ENCODE results near the gene ZNF618.
A peak's percentile ranks its signal among the peaks of the same experiment; 100 is the strongest.

The ZNF618 gene

DNA sequence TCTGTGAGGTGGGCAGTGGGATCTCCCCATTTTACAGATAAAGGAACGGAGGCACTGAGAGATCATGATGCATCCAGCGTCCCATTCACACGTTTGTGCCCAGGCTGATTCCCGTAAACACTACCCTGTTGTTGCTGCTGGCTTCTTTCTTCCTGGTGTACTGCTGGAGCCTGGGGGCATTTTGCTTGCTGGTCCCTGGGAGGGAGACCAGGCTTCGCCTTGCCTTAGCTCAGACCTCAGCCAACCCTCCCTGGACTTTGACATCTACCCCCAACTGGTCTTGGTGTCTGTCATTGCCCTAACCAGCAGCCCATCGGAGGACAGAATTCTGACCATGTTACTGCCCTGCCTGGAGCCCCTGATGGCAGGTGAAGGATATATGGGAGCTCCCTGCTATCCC lies 82.4 kb downstream of the ZNF618 start:
- no peak for DNase-seq (ENCODE audit: low read depth)

DNA sequence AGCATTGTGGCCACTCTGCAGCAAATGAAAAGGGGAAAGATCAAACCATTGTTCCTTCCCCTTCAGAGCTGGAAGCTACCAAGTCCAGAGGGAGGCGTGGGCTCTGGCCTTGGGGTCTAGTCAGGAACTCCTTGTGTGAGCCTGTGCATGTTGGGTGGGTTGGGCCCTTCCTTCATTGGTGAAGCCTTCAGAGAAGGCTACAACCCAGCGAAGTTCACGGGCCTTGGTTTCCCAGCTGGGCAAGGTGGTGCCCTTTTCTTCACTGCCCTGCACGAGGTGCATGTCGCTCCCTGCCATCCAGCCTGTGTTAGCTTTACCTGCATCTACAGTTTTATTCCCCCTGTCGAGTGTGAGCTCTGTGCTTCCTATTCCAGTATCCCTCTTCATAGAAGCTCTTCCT lies 84.7 kb downstream of the ZNF618 start:
- no peak for DNase-seq (ENCODE audit: low read depth)

DNA sequence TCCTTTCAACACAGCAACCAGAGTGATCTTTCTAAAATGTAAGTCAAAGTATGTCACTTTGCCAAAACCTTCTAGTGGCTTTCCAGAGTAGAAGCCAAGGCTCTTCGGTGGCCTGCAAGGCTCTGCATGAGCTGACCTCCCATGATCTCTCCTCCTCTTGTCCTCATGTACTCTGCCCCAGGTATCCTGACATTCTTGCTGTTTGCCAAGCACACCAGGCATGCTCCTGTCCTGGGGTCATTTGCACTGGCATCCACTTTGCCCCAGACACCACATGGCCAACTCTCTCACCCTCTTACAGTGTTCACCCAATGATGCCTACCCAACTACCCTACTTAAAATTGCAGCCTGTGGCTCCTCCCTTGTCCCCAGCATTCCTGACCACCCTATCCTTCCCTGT lies 86.3 kb downstream of the ZNF618 start:
- no peak for DNase-seq (ENCODE audit: low read depth)

DNA sequence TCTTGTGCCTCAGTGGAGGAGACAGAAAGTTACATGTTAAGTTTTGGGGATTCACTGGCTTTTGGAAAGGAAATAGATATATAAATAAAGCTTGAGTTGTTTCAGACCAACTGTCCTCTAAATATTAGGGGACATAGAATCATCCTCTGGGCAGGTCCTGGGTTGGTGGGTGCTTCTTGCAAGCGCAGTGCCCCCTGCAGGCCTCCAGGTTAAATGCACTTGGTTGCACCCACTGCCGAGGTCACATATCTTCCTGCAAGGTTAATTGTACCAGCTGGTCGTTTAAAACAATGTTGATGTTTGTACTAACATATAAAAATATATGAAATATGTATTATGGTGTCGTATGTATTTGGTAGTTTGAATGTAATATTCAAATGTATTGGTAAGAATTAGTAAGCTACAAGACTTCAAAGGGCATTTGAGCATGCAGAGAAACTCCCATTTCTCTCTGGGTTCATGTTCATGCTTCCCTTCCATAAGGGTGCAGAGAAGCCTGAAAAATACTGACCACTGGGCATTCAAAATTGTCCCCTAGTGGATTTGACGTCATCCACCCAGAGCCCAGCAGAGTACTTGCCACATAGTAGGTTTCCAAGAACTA lies 87.0 kb downstream of the ZNF618 start:
- no peak for DNase-seq (ENCODE audit: low read depth)

DNA sequence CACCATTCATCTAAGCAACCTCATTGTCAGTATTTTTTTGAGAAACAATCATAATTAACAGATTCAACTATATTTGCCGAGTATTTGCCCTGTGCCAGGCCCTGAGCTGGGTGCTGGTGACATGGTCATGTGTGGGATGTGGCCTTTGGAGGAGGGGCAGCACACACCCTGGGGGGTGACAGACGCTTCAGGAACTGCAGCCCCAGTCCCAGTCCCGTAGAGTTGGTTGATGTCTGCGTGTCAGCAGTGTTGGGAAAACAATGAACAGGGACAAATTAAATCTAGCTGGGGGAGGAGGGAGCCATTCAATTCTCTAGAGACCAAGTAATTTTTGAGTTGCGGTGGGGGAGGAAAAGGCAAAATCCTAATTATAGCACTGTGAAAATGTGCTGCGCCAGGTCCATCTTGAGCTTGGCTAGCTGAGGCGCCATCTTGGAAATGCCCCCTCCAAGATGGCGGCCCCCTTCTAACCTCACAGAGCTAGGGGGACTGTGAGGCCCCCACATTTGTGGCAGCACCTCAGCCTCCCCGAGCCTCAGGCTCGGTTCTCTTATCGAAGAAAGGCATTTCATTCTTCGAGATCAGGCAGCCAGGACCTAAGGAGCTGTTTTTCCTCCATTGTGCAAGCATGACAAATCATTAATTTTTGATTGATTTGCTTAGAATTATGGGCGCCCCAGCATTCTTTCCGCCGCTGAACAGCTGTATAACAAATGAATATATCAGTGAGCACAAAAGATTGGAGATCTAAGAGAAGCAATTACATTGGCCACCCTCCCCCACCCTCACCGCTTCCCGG lies 87.8 kb downstream of the ZNF618 start:
- DNase-seq (ENCODE audit: low read depth) = no peak

DNA sequence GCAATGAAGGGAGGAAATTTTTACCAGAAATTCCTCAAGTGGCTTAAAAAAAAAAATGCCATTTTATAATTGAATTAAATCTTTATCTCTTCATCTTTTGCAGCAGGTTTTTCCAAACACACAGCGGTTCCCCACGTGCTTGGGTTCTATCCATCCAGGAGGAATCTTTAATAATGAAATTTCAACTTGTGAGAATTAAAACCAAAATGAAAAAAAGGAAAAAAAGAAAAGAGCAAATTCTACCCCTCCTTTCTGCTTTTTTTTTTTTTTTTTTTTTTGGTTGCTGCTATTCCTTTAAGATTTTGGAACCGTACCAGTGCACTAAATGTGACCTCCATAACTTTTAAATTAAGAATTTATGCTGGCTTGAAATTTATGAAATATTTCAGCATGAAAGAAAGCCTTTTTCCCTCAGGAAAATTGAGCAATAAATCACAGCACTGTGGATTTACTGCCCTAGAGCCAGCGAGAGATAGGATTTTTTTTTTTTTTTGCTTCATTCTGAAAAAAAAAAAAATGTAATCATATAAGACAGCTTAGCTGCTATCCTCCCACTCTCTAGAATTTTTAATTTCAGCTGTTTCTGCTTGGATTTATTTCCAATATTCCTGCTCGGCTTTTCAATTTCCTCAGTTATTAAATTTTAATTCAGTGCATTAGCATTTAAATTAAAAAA lies 88.5 kb downstream of the ZNF618 start:
- no peak for DNase-seq (ENCODE audit: low read depth)

DNA sequence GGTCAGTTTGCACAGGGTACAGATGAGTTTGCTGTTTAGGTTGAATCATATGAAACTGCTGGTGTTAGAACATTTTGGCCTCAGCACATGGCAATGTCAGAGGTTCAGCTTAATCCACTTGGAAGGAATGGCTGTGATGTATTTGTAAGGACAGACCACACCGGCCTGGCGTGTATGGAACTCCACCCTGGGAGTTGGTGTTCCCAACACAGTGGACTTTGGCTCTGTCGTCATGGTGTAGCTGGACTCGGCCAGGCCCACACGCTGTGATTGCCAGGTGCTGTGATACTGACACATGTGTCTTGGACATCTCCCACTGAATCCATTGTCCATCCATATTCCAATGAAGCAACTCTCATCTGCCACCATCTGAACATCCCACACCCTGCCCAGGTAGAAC lies 90.3 kb downstream of the ZNF618 start:
- DNase-seq (ENCODE audit: low read depth) = no peak

DNA sequence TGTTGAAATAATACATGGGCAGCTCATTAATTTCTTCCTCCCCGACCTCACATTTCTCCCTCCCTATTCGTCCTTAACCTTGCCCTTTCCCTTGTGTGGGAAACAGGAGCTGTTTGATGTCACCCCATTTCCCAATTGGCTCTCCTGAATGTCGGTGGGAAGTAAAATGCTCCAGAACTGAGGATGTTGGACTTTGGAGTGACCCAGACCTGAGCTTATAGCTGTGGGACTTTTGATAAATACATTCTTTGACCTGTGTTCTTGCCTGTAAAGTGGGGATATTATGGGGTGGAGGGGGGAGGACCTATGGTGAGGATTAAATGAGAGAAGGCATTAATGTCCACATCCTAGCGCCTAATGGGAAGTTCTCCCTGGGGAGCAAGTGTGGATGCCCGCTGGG lies 91.3 kb downstream of the ZNF618 start:
- no peak for DNase-seq (ENCODE audit: low read depth)

DNA sequence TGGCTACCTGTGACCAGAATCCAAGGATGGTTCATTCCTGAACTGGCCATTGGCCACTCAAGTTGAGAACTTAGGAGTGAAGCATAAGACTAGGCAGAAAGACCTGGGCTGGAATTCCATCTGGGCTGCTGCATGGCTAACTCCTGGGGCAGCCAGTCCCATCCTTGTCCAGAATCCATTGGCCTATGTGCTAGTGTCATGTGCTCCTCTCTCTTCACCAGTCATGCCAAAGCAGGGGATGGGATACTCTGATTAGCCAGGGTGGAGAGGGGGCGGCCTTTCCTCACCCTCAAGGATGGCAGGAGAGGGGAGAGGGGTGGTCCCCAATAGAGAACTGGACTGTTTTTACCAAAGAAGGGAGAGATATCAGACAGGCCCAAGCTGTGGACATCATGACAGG lies 93.2 kb downstream of the ZNF618 start:
- no peak for DNase-seq (ENCODE audit: low read depth)

DNA sequence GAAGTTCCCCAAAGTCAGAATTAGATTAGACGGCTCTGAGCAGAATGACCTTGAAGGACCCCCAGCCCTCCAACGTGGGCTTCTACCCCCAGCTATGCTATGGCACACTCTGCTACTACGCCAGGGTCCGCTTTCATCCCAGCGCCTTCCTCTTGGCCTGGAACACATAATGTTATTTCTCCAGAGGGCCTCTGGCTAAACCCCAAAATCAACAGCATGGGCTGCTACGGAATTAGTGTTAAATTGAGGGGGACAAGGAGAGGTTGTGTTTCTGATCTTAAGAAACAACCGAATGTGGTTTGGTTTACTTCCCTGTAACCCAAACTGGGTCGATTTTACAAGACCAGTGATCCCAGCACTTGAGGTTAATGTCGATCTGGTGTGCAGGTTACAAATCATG lies 97.1 kb downstream of the ZNF618 start:
- DNase-seq (ENCODE audit: low read depth) = no peak

DNA sequence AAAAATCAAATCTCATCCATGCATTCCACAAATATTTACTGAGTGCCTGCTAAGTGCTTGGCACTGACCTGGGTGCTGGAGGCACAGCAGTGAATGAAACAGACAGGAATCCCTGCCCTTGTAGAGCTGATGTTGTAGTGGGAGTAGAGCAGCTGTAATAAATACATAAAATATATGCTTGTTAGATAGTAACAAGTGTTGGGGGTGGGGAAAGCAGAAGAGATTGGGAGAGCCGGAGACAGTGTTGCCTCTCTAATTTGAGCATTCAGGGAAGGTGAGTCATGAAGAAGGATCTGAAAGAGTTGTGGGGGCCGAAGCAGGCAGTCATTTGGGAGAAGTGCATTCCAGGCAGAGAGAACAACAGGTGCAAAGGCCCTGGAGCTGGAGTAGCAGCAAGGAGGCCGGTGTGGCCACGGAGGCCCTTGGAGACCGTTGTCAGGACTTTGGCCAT lies 97.9 kb downstream of the ZNF618 start:
- no peak for DNase-seq (ENCODE audit: low read depth)

DNA sequence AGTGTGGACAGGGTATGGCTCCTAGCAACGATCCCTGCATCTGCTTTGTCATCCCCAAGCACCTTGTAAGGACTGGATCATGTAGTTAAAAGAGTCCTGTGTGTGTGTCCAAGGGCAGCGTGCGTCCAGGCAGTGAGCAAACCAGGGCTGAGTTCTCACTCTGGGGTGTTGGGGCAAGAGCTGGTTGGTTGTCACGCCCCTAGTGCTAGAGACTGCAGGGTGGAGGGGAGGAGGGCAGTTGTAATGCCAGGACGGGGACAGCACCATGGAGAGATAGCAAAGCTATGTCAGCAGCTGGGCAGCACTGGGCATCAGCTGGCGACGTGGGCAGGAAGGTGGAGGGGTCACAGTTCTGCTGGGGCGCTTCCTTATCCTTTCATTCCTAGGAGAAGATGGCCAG lies 100.8 kb downstream of the ZNF618 start:
- no peak for DNase-seq (ENCODE audit: low read depth)

DNA sequence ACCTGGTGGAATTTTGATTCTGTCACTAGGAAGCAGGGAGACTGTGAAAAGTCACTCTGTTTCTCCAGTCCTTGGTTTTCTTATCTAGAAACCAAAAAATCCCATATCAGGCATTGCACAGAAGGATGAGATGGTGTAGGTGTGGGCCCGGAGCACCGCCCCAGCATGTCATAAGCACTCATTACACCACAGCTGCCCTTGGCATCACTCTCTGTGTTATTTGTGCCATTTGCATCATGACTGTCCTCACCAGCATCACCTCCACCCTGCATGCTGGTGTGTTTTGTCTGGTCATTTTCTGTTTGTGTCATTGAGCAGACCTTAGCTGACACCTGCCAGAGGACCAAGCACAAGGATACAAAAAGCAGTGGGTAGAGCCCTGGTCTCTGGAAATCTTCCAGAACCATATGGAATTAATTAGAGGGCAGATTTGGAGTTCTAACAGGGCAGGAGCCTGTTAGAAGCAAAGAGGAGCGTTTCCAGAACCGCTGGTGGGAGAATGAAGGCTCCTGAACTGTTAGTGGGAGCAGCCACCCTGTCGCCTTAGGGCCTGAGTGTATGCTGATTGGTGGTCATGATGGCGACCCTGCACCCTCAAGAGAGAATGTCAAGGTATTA lies 102.7 kb downstream of the ZNF618 start:
- DNase-seq (ENCODE audit: low read depth) = no peak

DNA sequence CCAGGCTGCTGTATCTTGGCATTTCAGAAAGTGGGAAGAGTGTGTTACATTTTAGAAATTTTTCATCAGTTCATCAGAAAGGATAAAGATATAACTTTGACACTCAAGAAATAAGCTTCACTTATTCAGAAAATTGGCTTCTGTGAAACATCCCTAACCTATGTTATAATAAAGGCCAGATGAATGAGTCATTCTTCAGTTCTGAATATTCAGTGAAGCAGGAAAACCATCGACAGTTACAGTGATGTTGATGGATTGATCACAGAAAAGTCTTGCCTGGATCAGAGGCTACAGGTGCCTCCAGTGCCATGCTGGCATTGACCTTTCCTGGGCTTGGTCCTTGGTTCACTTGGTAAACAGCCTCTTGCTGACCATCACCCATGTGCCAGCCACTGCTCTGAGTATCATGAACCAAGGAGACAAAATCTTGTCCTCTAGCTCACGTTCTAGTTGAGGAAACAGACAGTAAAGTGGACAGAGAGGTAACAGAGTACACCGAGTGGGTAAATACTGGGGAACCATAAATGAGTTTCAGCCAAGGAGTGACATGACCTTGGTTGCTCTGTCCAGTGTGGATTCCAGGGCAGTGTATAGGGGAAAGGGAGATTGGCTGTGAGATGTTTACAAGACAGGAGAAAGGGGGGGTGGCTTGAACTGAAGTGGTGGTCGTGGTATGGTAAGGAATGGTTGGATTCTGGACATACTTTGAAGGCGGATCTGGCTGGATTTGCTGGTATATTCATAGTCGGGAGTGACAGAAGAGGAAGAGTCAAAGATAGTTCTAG lies 103.4 kb downstream of the ZNF618 start:
- no peak for DNase-seq (ENCODE audit: low read depth)

DNA sequence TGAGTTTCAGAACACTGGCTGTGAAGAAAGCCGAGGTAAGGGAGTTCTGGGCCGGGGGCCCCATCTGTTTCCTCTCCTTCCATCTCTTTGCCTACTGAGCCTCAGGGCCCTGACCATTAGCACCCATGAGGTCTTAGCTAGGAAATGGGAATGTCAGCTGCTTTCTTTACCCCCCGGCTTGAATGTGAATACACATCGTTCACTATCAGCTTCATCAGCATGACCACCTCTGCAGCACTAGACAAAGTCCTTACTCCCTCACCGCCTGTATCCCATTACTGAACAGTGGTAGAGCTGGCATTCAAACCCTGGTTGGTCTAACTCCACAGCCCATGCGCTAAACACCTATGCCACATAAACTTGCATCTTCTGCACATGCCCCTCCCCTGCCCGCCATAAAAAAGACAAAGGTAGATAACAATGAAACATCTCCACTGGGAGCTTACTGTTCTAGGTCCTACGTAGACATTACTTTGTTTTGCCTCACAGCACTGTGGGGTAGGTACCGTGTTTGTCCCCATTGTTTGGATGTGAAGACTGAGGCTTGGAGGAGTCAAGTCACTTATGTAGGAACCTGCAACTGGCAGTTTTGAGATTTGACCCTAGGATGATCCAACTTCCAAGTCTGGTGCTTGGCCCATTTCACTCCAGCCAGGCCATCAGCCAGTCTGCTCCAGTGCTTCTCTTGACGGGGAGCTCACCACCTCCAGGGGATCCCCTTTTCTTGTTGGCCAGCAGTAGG lies 108.7 kb downstream of the ZNF618 start:
- DNase-seq (ENCODE audit: low read depth) = no peak

DNA sequence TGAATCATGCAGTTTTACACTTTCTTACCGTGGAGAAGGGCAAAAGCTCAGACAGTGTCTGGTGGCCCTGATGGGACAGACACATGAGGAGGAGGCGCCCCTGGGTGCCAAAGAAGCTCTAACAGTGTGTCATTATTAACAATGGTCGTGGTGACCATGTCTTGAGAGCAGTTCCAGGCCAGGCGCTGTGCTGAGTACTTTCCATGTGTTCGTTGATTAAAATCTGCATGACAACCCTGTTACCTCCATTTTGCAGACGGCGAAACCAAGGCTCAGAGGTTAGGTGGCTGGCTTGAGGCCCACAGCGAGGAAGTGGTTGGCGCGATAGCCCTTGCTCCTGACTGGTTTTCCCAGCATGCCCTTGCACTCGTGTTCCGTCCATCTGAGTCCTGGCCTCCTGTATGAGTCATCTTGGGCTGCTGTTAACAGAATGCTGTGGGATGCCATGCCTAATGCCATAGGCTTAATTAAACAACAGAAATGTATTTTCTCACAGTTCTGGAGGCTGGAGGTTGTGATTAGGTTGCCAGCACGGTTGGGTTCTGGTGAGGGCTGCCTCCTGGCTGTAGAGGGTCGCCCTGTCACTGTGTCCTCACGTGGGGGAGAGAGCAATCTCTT lies 110.0 kb downstream of the ZNF618 start:
- peak; percentile 32 for DNase-seq (ENCODE audit: low read depth)

DNA sequence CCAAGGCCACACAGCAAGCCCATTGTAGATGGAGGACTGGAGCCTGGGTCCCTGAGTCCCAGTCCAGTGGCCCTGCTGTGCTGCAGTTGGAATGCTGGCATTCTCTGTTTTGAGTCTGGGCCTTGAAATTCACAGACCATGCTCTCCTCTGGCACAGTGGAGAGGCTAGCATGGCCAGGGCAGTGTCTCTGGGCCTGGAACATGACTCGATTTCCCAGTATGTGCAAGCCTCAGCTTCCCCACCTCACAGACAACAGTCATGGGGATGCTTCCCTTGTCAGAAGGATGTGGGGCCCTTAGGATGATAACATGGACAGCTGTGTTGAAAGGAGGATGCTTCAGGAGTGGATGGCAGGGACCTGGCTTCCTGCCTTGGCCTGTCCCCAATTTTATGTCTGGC lies 110.8 kb downstream of the ZNF618 start:
- DNase-seq (ENCODE audit: low read depth) = no peak

DNA sequence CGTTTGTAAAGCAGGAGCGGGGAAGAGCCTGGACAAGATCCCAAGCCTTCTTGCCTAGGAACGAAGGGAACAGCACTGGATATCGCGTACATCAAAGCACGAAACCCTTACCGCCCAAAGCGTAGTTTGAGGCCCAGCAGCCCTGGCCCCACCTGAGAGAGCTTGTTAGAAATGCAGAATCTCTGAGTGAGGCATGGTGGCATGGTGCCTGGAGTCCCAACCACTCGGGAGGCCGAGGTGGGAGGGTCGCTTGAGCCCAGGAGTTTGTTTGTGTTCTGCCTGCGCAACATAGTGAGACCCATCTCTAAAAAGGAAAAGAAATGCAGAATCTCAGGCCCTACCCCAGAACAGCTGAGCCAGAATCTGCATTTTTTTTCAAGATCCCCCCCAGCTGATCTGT lies 111.4 kb downstream of the ZNF618 start:
- DNase-seq (ENCODE audit: low read depth) = no peak

DNA sequence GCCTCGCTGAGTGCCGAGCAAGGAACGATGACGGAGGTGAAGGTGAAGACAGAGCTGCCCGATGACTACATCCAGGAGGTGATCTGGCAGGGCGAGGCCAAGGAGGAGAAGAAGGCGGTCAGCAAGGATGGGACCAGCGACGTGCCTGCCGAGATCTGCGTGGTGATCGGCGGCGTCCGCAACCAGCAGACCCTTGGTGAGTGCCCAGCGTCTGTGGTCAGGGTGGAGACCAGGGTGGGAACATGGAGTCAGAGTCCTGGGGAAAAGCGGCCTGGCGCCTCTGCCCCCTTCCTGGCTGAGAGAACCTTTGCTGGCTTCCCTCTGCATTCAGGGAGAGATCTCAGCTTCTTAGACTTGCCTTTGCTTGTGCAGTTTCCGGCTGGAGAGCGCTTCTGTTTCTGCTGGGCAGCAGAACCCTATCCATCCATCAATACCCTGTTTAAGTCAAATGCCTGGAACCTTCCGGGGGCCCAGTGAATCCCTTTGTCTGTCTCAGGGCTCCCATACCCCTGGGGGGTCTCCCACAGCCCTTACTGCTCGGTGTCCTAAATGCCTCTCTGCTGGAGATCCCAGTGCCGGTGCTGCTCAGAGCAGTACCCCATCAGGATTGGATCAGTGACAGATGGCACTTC lies 112.4 kb downstream of the ZNF618 start:
- no peak for DNase-seq (ENCODE audit: low read depth)

DNA sequence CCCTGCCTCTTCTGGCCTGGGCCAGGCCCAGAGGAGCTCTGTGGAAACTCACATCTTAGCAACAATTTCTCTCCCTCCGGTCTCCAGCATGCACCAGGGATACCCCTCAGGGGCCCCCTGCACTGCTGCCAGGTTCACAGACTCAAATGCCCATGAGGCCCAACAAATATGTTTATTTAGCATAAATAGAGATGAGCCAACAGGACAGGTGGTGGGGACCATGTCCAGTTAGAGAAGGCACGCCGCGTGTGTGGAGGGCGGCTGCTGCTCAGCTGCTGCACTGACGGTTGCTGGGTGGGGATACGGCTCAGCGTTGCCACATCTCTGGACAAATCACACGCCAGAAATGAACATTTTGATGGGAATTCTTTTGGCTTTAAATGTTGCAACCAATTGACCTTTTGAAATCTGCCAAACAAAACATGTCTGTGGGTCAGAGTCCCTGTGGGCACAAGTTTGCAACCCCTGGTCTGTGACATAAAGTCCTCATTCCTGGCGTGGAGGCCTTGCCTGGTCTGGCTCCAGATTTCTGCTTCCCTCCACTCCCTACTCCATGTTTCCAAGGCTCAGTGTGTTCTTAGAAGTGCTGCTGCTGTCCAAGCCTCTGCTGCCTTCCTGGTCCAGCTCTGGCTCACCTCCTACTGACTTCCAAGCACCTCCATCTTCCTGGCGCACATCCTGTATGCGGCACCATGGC lies 113.1 kb downstream of the ZNF618 start:
- no peak for DNase-seq (ENCODE audit: low read depth)

Measured in non-pigmented ciliary epithelial cell (primary cell).